Ovary (tissue), 3 donors: ENCODE data around the gene SMIM7.

Source experiments
- CTCF ChIP-seq, 3 donors: fragments of 450-650 bp in 2 of 3; fragments of 200-600 bp in 1 of 3; IDR thresholded peaks; one replicate each; pipeline versions ENCODE4 v1.5.1 to v1.8.0; 2016 to 2022; ENCODE audit warnings: antibody characterized with exemption in 3 of 3, mild to moderate bottlenecking in 1 of 3
- POLR2A ChIP-seq: fragments of 450-650 bp; IDR thresholded peaks from one replicate; pipeline ENCODE4 v1.6.1; 2017; ENCODE audit warnings: antibody characterized with exemption, mild to moderate bottlenecking, moderate library complexity
- donor health status: DM: no; HTN: no; CAD: no.

DNA sequence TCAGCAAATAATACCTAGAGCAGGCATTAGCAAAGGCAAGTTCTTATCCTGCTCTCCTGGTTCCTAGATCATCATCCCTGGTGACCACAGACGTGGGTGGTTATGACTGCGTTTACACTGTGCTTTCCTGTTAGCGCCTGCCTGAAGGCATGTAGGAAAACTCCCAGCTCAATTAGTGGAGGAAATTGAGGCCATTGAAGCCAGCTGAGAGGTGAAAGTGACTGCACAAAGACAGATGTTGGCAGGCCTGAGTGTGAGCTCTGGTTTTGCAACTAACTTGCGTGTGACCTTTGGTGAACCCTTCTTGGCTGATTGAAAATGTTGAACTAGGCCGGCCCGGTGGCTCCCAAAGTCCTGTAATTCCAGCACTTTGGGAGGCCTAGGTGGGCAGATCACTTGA, 42.2 kb upstream of the SMIM7 start:
- TF ChIP-seq CTCF (IDR thresholded peaks at IDR 0.05) (no peak), POLR2A (no peak)
